HT-29 (cell line): ENCODE data around the gene CHKA. TPM values are rescaled to one million over a fixed set of nuclear protein-coding genes. Genes with fewer than 3 reads are reported as not detected.

ENCODE experiments used
- DNase-seq: peaks from one replicate; pipeline ENCODE4 v3.0.0-alpha.2; 2015; ENCODE audit warnings: low spot score
- small RNA-seq: library from RNA; depleted of rRNA; stranded (forward); fragments of <200 nt; gene quantifications from one replicate; pipeline ENCODE3, GENCODE V24; 2014
- total RNA-seq: library from RNA; depleted of rRNA; stranded (reverse); fragments of >200 nt; shearing (Covaris generic); gene quantifications from 2 replicates; pipeline ENCODE4 v1.2.3, GENCODE V29; 2014; rRNA removed

CHKA gene
- total RNA-seq, 1 experiment from 2014 or later, result 79.4 TPM

- DNase-seq, result peak; percentile 55
Observed at GRCh38 chr11:68002938-68003845, 118.0 kb downstream of the CHKA start.

Small RNA genes within 50 kb of the gene (small RNA-seq; reads per million reads assigned to genes)
- not detected for gene MIR6753

Other genes starting within 250 kb of the CHKA start
- gene UNC93B1, start 117.3 kb downstream of the CHKA start, total RNA-seq, result 164 and 197 TPM in 2 replicates
- gene ALDH3B1, start 111.1 kb downstream of the CHKA start, total RNA-seq, result 108 and 113 TPM in 2 replicates
- 564 and 590 TPM in 2 replicates for gene NDUFS8, start 90.7 kb downstream of the CHKA start, total RNA-seq
- 219 and 232 TPM in 2 replicates for gene TCIRG1, start 82.4 kb downstream of the CHKA start, total RNA-seq
- 26.5 and 27.2 TPM in 2 replicates for gene KMT5B, start 91.9 kb upstream of the CHKA start, total RNA-seq
- gene C11orf24, start 150.6 kb upstream of the CHKA start, total RNA-seq, result 38.8 and 42.3 TPM in 2 replicates
- gene LRP5, start 191.2 kb upstream of the CHKA start, total RNA-seq, result 165 and 199 TPM in 2 replicates